ENCODE data around the gene STARD9.
"Not testable (repeated sequence)": the region's sequence is repeated elsewhere in the genome, so short reads cannot be mapped to it uniquely, and the experiment has no call there.

Gene STARD9

DNA sequence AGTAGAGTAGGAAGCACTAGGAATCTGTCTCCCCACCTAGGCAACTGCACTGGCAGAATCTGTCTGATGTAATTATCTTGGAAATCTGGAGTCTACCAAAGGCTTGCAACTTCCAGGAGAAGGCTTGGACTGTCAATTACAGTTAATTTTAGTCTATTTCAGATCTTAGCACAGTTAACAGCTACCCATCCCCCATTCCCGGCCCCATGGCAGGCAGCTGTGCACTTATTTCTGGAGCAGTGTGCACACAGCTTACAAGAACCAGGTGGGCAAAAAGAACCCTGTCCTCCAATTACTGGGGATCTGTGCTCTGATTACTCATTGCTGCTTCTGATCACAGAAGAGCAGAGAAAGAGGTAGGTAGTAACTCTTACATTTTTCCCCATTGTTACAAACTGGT lies 173.9 kb downstream of the STARD9 start:
- TF ChIP-seq, protein P1, sequence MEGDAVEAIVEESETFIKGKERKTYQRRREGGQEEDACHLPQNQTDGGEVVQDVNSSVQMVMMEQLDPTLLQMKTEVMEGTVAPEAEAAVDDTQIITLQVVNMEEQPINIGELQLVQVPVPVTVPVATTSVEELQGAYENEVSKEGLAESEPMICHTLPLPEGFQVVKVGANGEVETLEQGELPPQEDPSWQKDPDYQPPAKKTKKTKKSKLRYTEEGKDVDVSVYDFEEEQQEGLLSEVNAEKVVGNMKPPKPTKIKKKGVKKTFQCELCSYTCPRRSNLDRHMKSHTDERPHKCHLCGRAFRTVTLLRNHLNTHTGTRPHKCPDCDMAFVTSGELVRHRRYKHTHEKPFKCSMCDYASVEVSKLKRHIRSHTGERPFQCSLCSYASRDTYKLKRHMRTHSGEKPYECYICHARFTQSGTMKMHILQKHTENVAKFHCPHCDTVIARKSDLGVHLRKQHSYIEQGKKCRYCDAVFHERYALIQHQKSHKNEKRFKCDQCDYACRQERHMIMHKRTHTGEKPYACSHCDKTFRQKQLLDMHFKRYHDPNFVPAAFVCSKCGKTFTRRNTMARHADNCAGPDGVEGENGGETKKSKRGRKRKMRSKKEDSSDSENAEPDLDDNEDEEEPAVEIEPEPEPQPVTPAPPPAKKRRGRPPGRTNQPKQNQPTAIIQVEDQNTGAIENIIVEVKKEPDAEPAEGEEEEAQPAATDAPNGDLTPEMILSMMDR (conservative IDR thresholded peaks at IDR 0.05; ENCODE audit: low read depth, low read length): no peak
- no peak overlapping the region for H3K4me3 ChIP-seq (ENCODE audit: low read depth, low read length)
- DNase-seq (ENCODE audit: low read depth): no peak

DNA sequence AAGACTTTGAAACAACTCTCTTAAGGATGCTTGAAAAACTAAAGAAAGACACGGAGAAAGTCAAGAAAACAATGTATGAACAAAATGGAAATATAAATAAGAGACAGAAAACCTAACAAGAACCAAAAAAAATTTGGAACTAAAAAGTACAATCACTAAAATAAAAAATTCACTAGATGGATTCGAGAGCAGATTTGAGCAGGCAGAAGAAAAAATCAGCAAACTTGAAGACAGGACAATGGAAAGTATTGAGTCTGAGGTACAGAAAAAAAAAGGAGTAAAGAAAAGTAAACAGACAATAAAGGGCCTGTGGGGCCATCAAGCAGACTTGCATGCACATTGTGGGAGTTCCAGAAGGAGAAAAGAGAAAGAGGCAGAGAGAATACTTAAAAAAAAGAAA lies 174.9 kb downstream of the STARD9 start:
- H3K4me3 ChIP-seq (ENCODE audit: low read depth, low read length): no peak overlapping the region
- TF ChIP-seq, protein P1 (conservative IDR thresholded peaks at IDR 0.05; ENCODE audit: low read depth, low read length): no peak
- no peak for DNase-seq (ENCODE audit: low read depth)

DNA sequence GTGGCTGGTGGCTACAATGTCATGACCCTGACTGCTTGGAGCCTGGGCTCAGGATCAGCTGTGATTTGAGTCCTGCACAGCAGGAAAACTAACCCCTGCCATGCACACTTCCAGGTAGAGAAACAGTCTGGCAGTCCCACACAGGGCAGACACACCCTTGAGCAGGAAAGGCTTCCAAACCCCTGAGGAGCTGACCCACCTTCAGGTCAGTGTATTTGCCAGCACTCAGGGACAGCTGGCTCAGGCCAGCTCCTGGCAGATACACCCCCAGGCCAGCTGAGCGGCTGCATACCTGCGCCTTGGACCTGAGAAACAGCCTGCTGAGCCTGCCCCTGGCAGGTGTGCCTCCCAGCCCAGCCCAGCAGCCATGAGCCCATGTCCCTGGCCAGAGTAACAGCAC lies 183.7 kb downstream of the STARD9 start:
- H3K4me3 ChIP-seq (ENCODE audit: low read depth, low read length): no peak overlapping the region
- no peak for DNase-seq (ENCODE audit: low read depth)
- TF ChIP-seq, protein P1 (conservative IDR thresholded peaks at IDR 0.05; ENCODE audit: low read depth, low read length): no peak

DNA sequence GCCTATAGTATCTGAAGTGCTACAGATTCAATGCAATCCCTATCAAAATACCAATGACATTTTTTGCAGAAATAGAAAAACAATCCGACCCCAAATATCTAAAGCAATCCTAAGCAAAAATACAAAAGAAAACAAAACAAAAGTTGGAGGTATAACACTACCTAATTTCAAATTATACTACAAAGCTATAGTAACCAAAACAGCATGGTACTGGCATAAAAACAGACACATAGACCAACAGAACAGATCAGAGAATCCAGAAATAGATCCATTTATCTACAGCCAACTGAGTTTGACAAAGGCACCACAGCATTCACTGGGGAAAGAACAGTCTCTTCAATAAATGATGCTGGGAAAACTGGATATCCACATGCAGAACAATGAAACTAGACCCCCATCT lies 185.4 kb downstream of the STARD9 start:
- TF ChIP-seq, protein P1 (conservative IDR thresholded peaks at IDR 0.05; ENCODE audit: low read depth, low read length): no peak
- no peak for DNase-seq (ENCODE audit: low read depth)
- H3K4me3 ChIP-seq (ENCODE audit: low read depth, low read length): no peak overlapping the region

DNA sequence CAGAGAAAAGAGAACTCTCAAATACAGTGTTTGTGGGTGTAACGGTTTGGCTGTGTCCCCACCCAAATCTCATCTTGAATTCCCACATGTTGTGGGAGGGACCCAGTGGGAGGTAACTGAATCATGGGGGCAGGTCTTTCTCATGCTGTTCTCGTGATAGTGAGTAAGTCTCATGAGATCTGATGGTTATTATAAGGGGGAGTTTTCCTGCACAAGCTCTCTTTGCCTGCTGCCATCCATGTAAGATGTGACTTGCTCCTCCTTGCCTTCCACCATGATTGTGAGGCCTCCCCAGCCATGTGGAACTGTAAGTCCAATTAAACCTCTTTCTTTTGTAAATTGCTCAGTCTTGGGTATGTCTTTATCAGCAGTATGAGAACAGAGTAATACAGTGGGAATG lies 186.4 kb downstream of the STARD9 start:
- not testable (repeated sequence) for H3K4me3 ChIP-seq (ENCODE audit: low read depth, low read length); DNase-seq (ENCODE audit: low read depth)

DNA sequence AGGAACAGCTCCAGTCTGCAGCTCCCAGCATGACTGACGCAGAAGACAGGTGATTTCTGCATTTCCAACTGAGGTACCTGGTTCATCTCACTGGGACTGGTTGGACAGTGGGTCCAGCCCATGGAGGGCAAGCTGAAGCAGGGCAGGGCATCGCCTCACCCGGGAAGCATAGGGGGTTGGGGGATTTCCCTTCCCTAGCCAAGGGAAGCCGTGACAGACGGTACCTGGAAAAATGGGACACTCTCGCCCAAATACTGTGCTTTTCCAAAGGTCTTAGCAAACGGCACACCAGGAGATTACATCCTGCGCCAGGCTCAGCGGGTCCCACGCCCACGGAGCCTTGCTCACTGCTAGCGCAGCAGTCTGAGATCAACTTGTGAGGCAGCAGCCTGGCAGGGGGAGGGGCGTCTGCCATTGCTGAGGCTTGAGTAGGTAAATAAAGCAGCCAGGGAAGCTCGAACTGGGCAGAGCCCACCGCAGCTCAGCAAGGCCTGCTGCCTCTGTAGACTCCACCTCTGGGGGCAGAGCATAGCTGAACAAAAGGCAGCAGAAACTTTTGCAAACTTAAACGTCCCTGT lies 188.8 kb downstream of the STARD9 start:
- not testable (repeated sequence) for H3K4me3 ChIP-seq (ENCODE audit: low read depth, low read length); DNase-seq (ENCODE audit: low read depth)

DNA sequence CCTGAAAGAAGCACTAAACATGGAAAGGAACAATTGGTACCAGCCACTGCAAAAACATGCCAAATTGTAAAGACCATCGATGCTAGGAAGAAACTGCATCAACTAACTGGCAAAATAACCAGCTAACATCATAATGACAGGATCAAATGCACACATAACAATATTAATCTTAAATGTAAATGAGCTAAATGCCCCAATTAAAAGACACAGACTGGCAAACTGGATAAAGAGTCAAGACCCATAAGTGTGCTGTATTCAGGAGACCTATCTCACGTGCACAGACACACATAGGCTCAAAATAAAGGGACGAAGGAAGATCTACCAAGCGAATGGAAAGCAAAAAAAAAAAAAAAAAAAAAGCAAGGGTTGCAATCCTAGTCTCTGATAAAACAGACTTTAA lies 190.7 kb downstream of the STARD9 start:
- not testable (repeated sequence) for DNase-seq (ENCODE audit: low read depth); H3K4me3 ChIP-seq (ENCODE audit: low read depth, low read length)

Data from choroid plexus epithelial cell (primary cell).